SU-DHL-6 (cell line): ENCODE measurements around the gene ITIH5.

ENCODE experiments used
- H2AFZ ChIP-seq: fragments of 200-600 bp; sonication (generic); 2 replicates; pipeline ENCODE4 v1.6.1; 2014; ENCODE audit warnings: low read depth, mild to moderate bottlenecking, moderate library complexity, mixed read lengths, antibody characterized with exemption, low read length; ENCODE audit not compliant: severe bottlenecking
- H3F3A ChIP-seq: fragments of 200-600 bp; shearing (Covaris generic); 2 replicates; pipeline ENCODE4 v1.6.0; 2016; ENCODE audit warnings: antibody characterized with exemption, mild to moderate bottlenecking; ENCODE audit not compliant: insufficient read depth
- H3K27ac ChIP-seq: fragments of 200-600 bp; sonication (generic); 2 replicates; pipeline ENCODE4 v1.5.1; 2016; ENCODE audit warnings: low read depth, mild to moderate bottlenecking, low read length, moderate library complexity, mixed read lengths
- H3K27me3 ChIP-seq: fragments of 200-600 bp; sonication (generic), shearing (Covaris generic); 2 replicates; pipeline ENCODE4 v1.6.0; 2014; ENCODE audit warnings: mild to moderate bottlenecking, low read length
- H3K36me3 ChIP-seq: fragments of 200-600 bp; sonication (generic); 2 replicates; pipeline ENCODE4 v1.6.1; 2014; ENCODE audit warnings: mild to moderate bottlenecking, low read length, mixed read lengths
- H3K4me2 ChIP-seq: fragments of 300-600, 200-600 bp; shearing (Covaris generic), sonication (generic); 2 replicates; pipeline ENCODE4 v1.6.0; 2014; ENCODE audit warnings: low read length, low read depth, mild to moderate bottlenecking; ENCODE audit not compliant: poor library complexity, severe bottlenecking
- H3K4me3 ChIP-seq: fragments of 200-600 bp; sonication (generic); 2 replicates; pipeline ENCODE4 v1.5.1; 2014; ENCODE audit warnings: antibody characterized with exemption, low read length, mild to moderate bottlenecking, mixed read lengths; ENCODE audit not compliant: insufficient read depth, poor library complexity, severe bottlenecking
- H3K79me2 ChIP-seq: fragments of 200-600 bp; sonication (generic); 2 replicates; pipeline ENCODE4 v1.6.1; 2014; ENCODE audit warnings: mild to moderate bottlenecking, low read length, moderate library complexity; ENCODE audit not compliant: insufficient read depth
- H3K9ac ChIP-seq: fragments of 200-600 bp; sonication (generic); 2 replicates; pipeline ENCODE4 v1.7.0; 2014; ENCODE audit warnings: mild to moderate bottlenecking, low read length
- H3K9me2 ChIP-seq: fragments of 200-600 bp; sonication (generic); replicated peaks from 2 replicates; pipeline ENCODE4 v1.6.1; 2014; ENCODE audit warnings: low read length; ENCODE audit not compliant: insufficient read depth
- H3K9me3 ChIP-seq: fragments of 200-600 bp; sonication (generic); 2 replicates; pipeline ENCODE4 v1.6.1; 2014; ENCODE audit warnings: low read length, mixed read lengths; ENCODE audit not compliant: insufficient read depth
- H4K20me1 ChIP-seq: fragments of 200-600 bp; sonication (generic); 2 replicates; pipeline ENCODE4 v1.6.1; 2014; ENCODE audit warnings: low read depth, mild to moderate bottlenecking, antibody characterized with exemption, low read length, moderate library complexity, mixed read lengths
- CTCF ChIP-seq: fragments of 200-600 bp; sonication (generic); IDR thresholded peaks from one replicate; pipeline ENCODE4 v1.5.1; 2017; ENCODE audit warnings: antibody characterized with exemption, mild to moderate bottlenecking, low read length, moderate library complexity; ENCODE audit not compliant: insufficient read depth, poor library complexity, severe bottlenecking
- EZH2phosphoT487 ChIP-seq: fragments of 200-600 bp; sonication (generic), shearing (Covaris generic); conservative IDR thresholded peaks from 2 replicates; pipeline ENCODE4 v1.6.1; 2018; ENCODE audit warnings: mild to moderate bottlenecking, antibody characterized with exemption, low read length, moderate library complexity, mixed read lengths

ITIH5 gene

GRCh38 chr10:7590271-7590670 is 76.5 kb downstream of the ITIH5 start:
- Histone ChIP-seq H3K4me2 (no peak overlapping the region), H3K79me2 (no peaks in the 10 kb centered on the region), H3K36me3 (no peaks in the 10 kb centered on the region), H3K27me3 (no peaks in the 10 kb centered on the region), H2AFZ (no peak overlapping the region), H4K20me1 (no peaks in the 10 kb centered on the region), H3K9me2 (no peaks in the 10 kb centered on the region), H3K4me3 (no peak overlapping the region), H3K27ac (no peak overlapping the region), H3K9ac (no peak overlapping the region), H3K9me3 (no peaks in the 10 kb centered on the region), H3F3A (no peaks in the 10 kb centered on the region)
- no peak for TF ChIP-seq CTCF
- no peak for TF ChIP-seq EZH2phosphoT487

- no peak overlapping the region for H3K27ac ChIP-seq
- TF ChIP-seq EZH2phosphoT487 = no peak
- TF ChIP-seq CTCF = no peak
Observed at GRCh38 chr10:7589748-7590147, 77.0 kb downstream of the ITIH5 start.

GRCh38 chr10:7587865-7588188 is 78.9 kb downstream of the ITIH5 start:
- Histone ChIP-seq H3F3A (no peaks in the 10 kb centered on the region), H3K9me3 (no peaks in the 10 kb centered on the region), H3K36me3 (no peaks in the 10 kb centered on the region), H3K9ac (no peak overlapping the region), H3K27ac (no peak overlapping the region), H3K27me3 (no peaks in the 10 kb centered on the region), H3K9me2 (no peaks in the 10 kb centered on the region), H3K4me3 (no peak overlapping the region), H4K20me1 (no peaks in the 10 kb centered on the region), H2AFZ (no peak overlapping the region), H3K4me2 (no peak overlapping the region), H3K79me2 (no peaks in the 10 kb centered on the region)
- no peak for TF ChIP-seq EZH2phosphoT487
- no peak for TF ChIP-seq CTCF

More at GRCh38 chr10:7589748-7590147, 77.0 kb downstream of the ITIH5 start:
- Histone ChIP-seq H4K20me1 (no peaks in the 10 kb centered on the region), H3K9me2 (no peaks in the 10 kb centered on the region), H3K9me3 (no peaks in the 10 kb centered on the region), H3K36me3 (no peaks in the 10 kb centered on the region), H3K9ac (no peak overlapping the region), H3K27me3 (no peaks in the 10 kb centered on the region), H3K4me3 (no peak overlapping the region), H3K79me2 (no peaks in the 10 kb centered on the region), H3K4me2 (no peak overlapping the region), H3F3A (no peaks in the 10 kb centered on the region), H2AFZ (no peak overlapping the region)

GRCh38 chr10:7587168-7587864 is 79.5 kb downstream of the ITIH5 start:
- H3K27me3 ChIP-seq = no peaks in the 10 kb centered on the region
- H3K9ac ChIP-seq = no peak overlapping the region
- no peak overlapping the region for H2AFZ ChIP-seq
- H3K9me3 ChIP-seq = no peaks in the 10 kb centered on the region
- no peak overlapping the region for H3K4me3 ChIP-seq
- TF ChIP-seq EZH2phosphoT487 (no peak), CTCF (no peak)
- H4K20me1 ChIP-seq = no peaks in the 10 kb centered on the region
- H3K79me2 ChIP-seq = no peaks in the 10 kb centered on the region
- H3F3A ChIP-seq = no peaks in the 10 kb centered on the region
- H3K9me2 ChIP-seq = no peaks in the 10 kb centered on the region
- H3K36me3 ChIP-seq = no peaks in the 10 kb centered on the region
- H3K27ac ChIP-seq = no peak overlapping the region
- no peak overlapping the region for H3K4me2 ChIP-seq
